Panc1 (cell line): ENCODE data around the gene GDF10. TPM values are rescaled to one million over a fixed set of nuclear protein-coding genes. Genes with fewer than 3 reads are reported as not detected.

Experiments
- ATAC-seq: fragments of 200-7000 bp; cut with Tn5 transposase; 2 replicates; pipeline ENCODE4 v1.9.1; 2020; ENCODE audit warnings: mild to moderate bottlenecking, moderate library complexity
- BruUV-seq: library from RNA; stranded (reverse); fragments of 400-500 nt; replicated peaks from 2 replicates; lab custom pipeline; 2021; lab: Mats Ljungman, UMichigan
- CTCF ChIA-PET: fragments of 300-600 bp; sonication (Branson Sonifier 250); formaldehyde crosslinking; loops from one replicate; lab custom pipeline; 2022; ENCODE audit warnings: antibody characterized with exemption; lab: Charles Lee
- POLR2A ChIA-PET: fragments of 300-600 bp; sonication (Branson Sonifier 250); formaldehyde crosslinking; loops from one replicate; lab custom pipeline; 2022; ENCODE audit warnings: antibody characterized with exemption; lab: Charles Lee
- DNase-seq: peaks from one replicate; pipeline ENCODE4 v3.0.0-alpha.2; 2010; ENCODE audit warnings: low read depth, low spot score
- H3K27ac ChIP-seq: 2 replicates; pipeline ENCODE4 v1.5.1; 2011; ENCODE audit warnings: mild to moderate bottlenecking, low read length, inconsistent platforms
- H3K27me3 ChIP-seq: fragments of 200-500 bp; sonication (Bioruptor generic); 2 replicates; pipeline ENCODE4 v1.6.0; 2014; ENCODE audit warnings: low read length, inconsistent platforms; ENCODE audit not compliant: control insufficient read depth, insufficient read depth
- H3K36me3 ChIP-seq: fragments of 200-500 bp; sonication (Bioruptor generic); 2 replicates; pipeline ENCODE4 v1.5.1; 2014; ENCODE audit warnings: inconsistent platforms, mild to moderate bottlenecking, low read length, moderate library complexity; ENCODE audit not compliant: control insufficient read depth, insufficient read depth
- H3K4me1 ChIP-seq: 2 replicates; pipeline ENCODE4 v1.5.1; 2011; ENCODE audit warnings: inconsistent platforms, mild to moderate bottlenecking, low read length, moderate library complexity; ENCODE audit not compliant: control insufficient read depth, insufficient read depth
- H3K4me3 ChIP-seq, 2 experiments: 2 replicates each; pipeline ENCODE4 v1.5.1; 2011 to 2012; ENCODE audit warnings: low read depth in 2 of 2, low read length in 2 of 2, mild to moderate bottlenecking in 2 of 2, inconsistent platforms in 1 of 2, moderate library complexity in 1 of 2
- H3K9me3 ChIP-seq: fragments of 200-500 bp; sonication (Bioruptor generic); 2 replicates; pipeline ENCODE4 v1.5.1; 2014; ENCODE audit warnings: low read depth, mild to moderate bottlenecking, inconsistent platforms, low read length, moderate library complexity; ENCODE audit not compliant: control insufficient read depth, insufficient read depth
- POLR2AphosphoS5 ChIP-seq: IDR thresholded peaks from 2 replicates; pipeline ENCODE4 v1.6.1; 2012; ENCODE audit warnings: mild to moderate bottlenecking, low read depth, low read length, moderate library complexity
- SIN3A ChIP-seq: IDR thresholded peaks from 2 replicates; pipeline ENCODE4 v1.6.1; 2012; ENCODE audit warnings: low read depth, mild to moderate bottlenecking, low read length, moderate library complexity, borderline replicate concordance; ENCODE audit not compliant: insufficient read depth
- TCF7L2 ChIP-seq: IDR thresholded peaks from 2 replicates; pipeline ENCODE4 v1.6.1; 2011; ENCODE audit warnings: mild to moderate bottlenecking, low read depth, low read length, inconsistent platforms
- in situ Hi-C: cut with HindIII; loops from 2 replicates; pipeline ENCODE4 v1.10.0; 2016; ENCODE audit warnings: low sequenced_read_pairs, low pct_unique_long_range_greater_than_20kb
- intact Hi-C: fragments of 100-400 bp; cut with micrococcal nuclease; formaldehyde crosslinking; loops from one replicate; pipeline ENCODE4 v1.10.0; 2022; ENCODE audit not compliant: unreplicated experiment
- total RNA-seq: library from RNA; stranded (reverse); gene quantifications from one replicate; pipeline ENCODE4 v1.2.1, GENCODE V29; 2021; ENCODE audit not compliant: unreplicated experiment
- TF ChIP-seq, protein P1 (sequence below), 2 experiments: IDR thresholded peaks; 2 replicates each; pipeline ENCODE4 v1.6.1; 2011 to 2012; ENCODE audit warnings: low read depth in 2 of 2, control low read depth in 1 of 2, low read length in 1 of 2, mild to moderate bottlenecking in 1 of 2, moderate library complexity in 1 of 2; ENCODE audit not compliant: insufficient read depth in 1 of 2
- TF ChIP-seq, protein P2 (sequence below): fragments of 450-650 bp; IDR thresholded peaks from 2 replicates; pipeline ENCODE4 v1.5.1; 2017; ENCODE audit warnings: mild to moderate bottlenecking

The GDF10 gene
- total RNA-seq, 1 experiment from 2014 or later = 1.2 TPM

DNA sequence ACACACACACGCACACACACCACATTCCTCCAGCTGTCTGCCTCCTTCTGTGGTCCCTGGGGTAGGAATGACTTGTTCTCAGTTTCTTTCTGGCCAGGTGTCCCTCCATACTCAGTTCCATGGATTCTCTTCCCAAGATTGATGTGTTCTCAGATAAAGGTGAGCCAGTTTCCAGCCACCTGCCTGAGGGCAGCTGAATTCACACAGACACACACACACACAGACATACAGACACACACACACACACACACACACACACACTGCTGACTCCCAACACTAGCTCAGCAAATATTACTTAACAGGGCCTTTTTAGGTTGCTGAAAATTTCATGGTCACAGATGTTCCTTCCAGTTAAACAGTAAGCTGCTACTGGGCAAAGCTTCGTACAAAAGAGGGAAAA is 45.4 kb upstream of the GDF10 start:
- intact Hi-C loops (no loop called here), in situ Hi-C loops (no loop called here)
- no peak for TF ChIP-seq POLR2AphosphoS5
- no peak for TF ChIP-seq SIN3A
- TF ChIP-seq, protein P1, sequence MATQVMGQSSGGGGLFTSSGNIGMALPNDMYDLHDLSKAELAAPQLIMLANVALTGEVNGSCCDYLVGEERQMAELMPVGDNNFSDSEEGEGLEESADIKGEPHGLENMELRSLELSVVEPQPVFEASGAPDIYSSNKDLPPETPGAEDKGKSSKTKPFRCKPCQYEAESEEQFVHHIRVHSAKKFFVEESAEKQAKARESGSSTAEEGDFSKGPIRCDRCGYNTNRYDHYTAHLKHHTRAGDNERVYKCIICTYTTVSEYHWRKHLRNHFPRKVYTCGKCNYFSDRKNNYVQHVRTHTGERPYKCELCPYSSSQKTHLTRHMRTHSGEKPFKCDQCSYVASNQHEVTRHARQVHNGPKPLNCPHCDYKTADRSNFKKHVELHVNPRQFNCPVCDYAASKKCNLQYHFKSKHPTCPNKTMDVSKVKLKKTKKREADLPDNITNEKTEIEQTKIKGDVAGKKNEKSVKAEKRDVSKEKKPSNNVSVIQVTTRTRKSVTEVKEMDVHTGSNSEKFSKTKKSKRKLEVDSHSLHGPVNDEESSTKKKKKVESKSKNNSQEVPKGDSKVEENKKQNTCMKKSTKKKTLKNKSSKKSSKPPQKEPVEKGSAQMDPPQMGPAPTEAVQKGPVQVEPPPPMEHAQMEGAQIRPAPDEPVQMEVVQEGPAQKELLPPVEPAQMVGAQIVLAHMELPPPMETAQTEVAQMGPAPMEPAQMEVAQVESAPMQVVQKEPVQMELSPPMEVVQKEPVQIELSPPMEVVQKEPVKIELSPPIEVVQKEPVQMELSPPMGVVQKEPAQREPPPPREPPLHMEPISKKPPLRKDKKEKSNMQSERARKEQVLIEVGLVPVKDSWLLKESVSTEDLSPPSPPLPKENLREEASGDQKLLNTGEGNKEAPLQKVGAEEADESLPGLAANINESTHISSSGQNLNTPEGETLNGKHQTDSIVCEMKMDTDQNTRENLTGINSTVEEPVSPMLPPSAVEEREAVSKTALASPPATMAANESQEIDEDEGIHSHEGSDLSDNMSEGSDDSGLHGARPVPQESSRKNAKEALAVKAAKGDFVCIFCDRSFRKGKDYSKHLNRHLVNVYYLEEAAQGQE (IDR thresholded peaks at IDR 0.05; ENCODE audit: insufficient read depth in 1 of 2, low read depth in 2 of 2, low read length in 1 of 2) = no peak
- no peak for TF ChIP-seq TCF7L2
- TF ChIP-seq, protein P2, sequence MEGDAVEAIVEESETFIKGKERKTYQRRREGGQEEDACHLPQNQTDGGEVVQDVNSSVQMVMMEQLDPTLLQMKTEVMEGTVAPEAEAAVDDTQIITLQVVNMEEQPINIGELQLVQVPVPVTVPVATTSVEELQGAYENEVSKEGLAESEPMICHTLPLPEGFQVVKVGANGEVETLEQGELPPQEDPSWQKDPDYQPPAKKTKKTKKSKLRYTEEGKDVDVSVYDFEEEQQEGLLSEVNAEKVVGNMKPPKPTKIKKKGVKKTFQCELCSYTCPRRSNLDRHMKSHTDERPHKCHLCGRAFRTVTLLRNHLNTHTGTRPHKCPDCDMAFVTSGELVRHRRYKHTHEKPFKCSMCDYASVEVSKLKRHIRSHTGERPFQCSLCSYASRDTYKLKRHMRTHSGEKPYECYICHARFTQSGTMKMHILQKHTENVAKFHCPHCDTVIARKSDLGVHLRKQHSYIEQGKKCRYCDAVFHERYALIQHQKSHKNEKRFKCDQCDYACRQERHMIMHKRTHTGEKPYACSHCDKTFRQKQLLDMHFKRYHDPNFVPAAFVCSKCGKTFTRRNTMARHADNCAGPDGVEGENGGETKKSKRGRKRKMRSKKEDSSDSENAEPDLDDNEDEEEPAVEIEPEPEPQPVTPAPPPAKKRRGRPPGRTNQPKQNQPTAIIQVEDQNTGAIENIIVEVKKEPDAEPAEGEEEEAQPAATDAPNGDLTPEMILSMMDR = no peak
- peaks cover 12% of the 10 kb centered on the region; the same call in 1 of the 2 replicates for H3K27me3 ChIP-seq
- BruUV-seq = no TSS peak
- ChIA-PET CTCF (no interaction called here), POLR2A (no interaction called here)
- ATAC-seq (no peak), DNase-seq (no peak)
- no peaks in the 10 kb centered on the region for H3K36me3 ChIP-seq
- H3K4me1 ChIP-seq = no peaks in the 10 kb centered on the region
- no peak overlapping the region for H3K4me3 ChIP-seq
- H3K27ac ChIP-seq = no peak overlapping the region
- H3K9me3 ChIP-seq = no peaks in the 10 kb centered on the region

DNA sequence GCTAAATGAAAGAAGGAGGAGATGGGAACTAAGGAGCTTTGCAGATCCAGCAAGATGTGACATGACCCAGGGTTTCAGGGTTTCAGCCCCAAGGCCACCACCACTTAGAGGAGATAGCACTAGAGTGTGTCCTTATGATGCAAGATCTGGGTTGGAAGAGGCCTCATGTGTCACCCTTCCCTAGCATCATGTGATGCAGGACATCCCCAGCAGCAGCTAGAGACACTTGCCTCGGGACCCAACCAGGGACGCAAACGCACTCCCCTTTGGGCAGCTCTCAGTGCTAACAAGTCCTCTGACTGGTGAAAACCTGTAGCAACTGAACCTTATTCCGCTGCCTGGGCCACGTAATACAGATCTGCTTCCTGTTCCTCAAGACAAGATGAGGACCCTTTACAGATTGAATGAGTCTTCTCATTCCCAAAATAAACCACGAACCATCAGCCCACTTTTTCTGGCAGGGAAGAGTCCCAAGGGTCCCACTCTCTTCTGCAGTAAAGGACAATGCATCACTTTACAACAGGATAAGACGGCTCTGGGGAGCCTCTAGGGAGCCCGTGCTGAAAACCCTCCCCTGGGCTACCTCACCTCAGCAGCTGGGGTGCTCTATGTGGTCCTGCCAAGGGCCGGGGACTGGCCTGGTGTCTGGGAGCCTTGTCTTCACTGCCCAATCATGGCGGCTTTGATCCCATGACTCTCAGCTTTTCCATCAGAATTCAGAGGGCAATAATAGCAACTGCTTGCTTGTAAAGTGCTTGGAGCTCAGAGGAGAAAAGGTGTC is 44.8 kb upstream of the GDF10 start:
- no peaks in the 10 kb centered on the region for H3K9me3 ChIP-seq
- ATAC-seq = no peak
- peaks cover 15% of the 10 kb centered on the region; the same call in 1 of the 2 replicates for H3K27me3 ChIP-seq
- H3K4me1 ChIP-seq = no peaks in the 10 kb centered on the region
- intact Hi-C loops (no loop called here), in situ Hi-C loops (no loop called here)
- ChIA-PET CTCF (no interaction called here), POLR2A (no interaction called here)
- no peak overlapping the region for H3K4me3 ChIP-seq
- H3K27ac ChIP-seq = no peak overlapping the region
- BruUV-seq = no TSS peak
- TF ChIP-seq TCF7L2 (no peak), SIN3A (no peak), POLR2AphosphoS5 (no peak)
- TF ChIP-seq, protein P2 = no peak
- TF ChIP-seq, protein P1 (IDR thresholded peaks at IDR 0.05; ENCODE audit: insufficient read depth in 1 of 2, low read depth in 2 of 2, low read length in 1 of 2) = no peak
- no peak for DNase-seq
- H3K36me3 ChIP-seq = no peaks in the 10 kb centered on the region
